Measurements from ENCODE around the gene ARAP3. TPM values are rescaled to one million over a fixed set of nuclear protein-coding genes. Genes with fewer than 3 reads are reported as not detected.

ARAP3 gene
- total and polyA plus RNA-seq, 9 of the 15 experiments (the other 6 are each of a cell fraction or from before 2014, with no cell fraction given): 0.83 to 25.7 (median 6.4) TPM

DNA sequence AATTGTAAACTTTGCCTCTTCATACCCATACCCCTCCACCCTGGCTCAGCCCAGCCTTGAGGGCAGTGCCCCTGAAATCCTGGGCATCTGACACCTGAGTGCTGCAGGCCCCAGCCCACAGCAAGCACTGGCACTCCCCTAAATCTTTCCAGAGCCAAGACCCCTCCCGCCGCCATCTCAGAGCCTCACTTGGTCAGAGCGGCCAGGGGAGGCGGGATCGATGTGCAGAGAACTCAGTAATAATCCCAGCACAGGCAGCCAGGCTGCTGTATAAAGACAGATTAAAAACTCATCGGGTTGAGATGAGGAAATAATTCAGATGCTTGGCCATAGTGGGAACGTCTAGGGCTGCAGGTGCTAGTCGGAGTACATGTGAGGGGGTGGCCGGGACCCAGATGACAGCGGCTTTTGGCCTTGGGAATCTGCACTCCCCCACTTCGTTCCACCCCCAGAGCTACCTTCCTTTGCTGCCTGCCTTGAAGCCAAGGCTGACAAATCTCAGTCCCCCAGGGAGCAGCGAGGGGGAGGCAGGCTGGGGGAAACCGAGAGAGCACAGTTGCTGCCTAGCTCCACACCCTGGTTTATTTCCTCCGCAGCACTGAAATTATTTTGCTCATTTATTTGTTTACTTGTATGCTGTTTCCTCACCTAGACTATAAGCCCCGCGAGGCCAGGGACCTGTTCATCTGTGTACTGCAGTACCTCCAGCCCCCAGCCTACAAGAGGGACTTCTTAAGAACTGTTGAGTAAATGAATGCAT is 19.5 kb upstream of the ARAP3 start:
- peaks cover 21 to 62% of the 10 kb centered on the region in 2 experiments for H3K27me3 ChIP-seq (ENCODE audit: control insufficient read depth in 2 of 2, insufficient read depth in 2 of 2, low read length in 2 of 2)
- no peaks in the 10 kb centered on the region for H3K9me3 ChIP-seq (replicated peaks; ENCODE audit: control insufficient read depth, insufficient read depth, low read depth, low read length)
- no peaks in the 10 kb centered on the region for H3K79me2 ChIP-seq (ENCODE audit: control insufficient read depth, insufficient read depth, low read length)
- POLR2A ChIA-PET: interaction anchor here (0.6 kb wide), 1 partner anchor 231 kb away, joined by 4 read pairs; no protein-coding TSS in a partner anchor
- no peaks in the 10 kb centered on the region; the same call in 1 of the 2 replicates for H4K20me1 ChIP-seq (replicated peaks; ENCODE audit: control insufficient read depth, insufficient read depth, low read length)
- no peak for FAIRE-seq
- intact Hi-C loops (cut with micrococcal nuclease) (loop anchor here (1.0 kb wide), 1 partner anchor 178 kb away; no protein-coding TSS in a partner anchor), in situ Hi-C loops (cut with MboI) (loop anchor here (10.0 kb wide), 2 partner anchors 113 to 433 kb away; no protein-coding TSS in a partner anchor)
- H2AFZ ChIP-seq (ENCODE audit: low read depth, low read length): no peak overlapping the region
- peak; percentile 16; the same call in 2 of the 3 replicates for ATAC-seq
- H3K27ac ChIP-seq (ENCODE audit: extremely low read depth, low read depth, low read length): no peak overlapping the region
- H3K4me2 ChIP-seq (ENCODE audit: insufficient read depth, low read length): no peak overlapping the region
- H3K36me3 ChIP-seq (ENCODE audit: control insufficient read depth, insufficient read depth, low read length): no peaks in the 10 kb centered on the region
- H3K4me3 ChIP-seq: no peak overlapping the region
- 18% methylated on average over 16 of the region's 16 CpGs for WGBS (ENCODE audit: insufficient coverage, low coverage, missing lambda C conversion rate)
- 0 out of 2 replicates have a peak, but pooled peaks have one; percentile 11 for TF ChIP-seq ZNF316 (IDR thresholded peaks at IDR 0.05)
- no peak for TF ChIP-seq HIVEP1 (CRISPR knock-in tag; IDR thresholded peaks at IDR 0.05)
- H3K9me1 ChIP-seq (ENCODE audit: control insufficient read depth, insufficient read depth, low read length): no peaks in the 10 kb centered on the region
- no peak overlapping the region for H3K9ac ChIP-seq (ENCODE audit: insufficient read depth in 1 of 2, low read depth in 2 of 2, low read length in 2 of 2)
- CTCF ChIA-PET (ENCODE audit: low intra/inter-chr PET ratio): interaction anchor here (1.2 to 2.6 kb wide), 4 partner anchors 112 to 442 kb away, joined by 4 to 20 read pairs (median 8); partner anchors contain the start of gene PCDH1
- no TSS peak for BruUV-seq (replicated peaks)
- peaks cover 0 to 9% of the 10 kb centered on the region in 2 experiments; a peak in 3 of 5 replicates for H3K4me1 ChIP-seq (replicated peaks in 1 of 2; ENCODE audit: control insufficient read depth in 2 of 2, insufficient read depth in 2 of 2, low read length in 2 of 2)
- no peak for DNase-seq (ENCODE audit: extremely low read depth in 1 of 4, low spot score in 3 of 4)

- no peak overlapping the region for H2AFZ ChIP-seq (ENCODE audit: low read depth, low read length)
- no peaks in the 10 kb centered on the region for H3K9me3 ChIP-seq (replicated peaks; ENCODE audit: control insufficient read depth, insufficient read depth, low read depth, low read length)
- no peaks in the 10 kb centered on the region; the same call in 1 of the 2 replicates for H4K20me1 ChIP-seq (replicated peaks; ENCODE audit: control insufficient read depth, insufficient read depth, low read length)
- no peaks in the 10 kb centered on the region for H3K36me3 ChIP-seq (ENCODE audit: control insufficient read depth, insufficient read depth, low read length)
- no peaks in the 10 kb centered on the region for H3K79me2 ChIP-seq (ENCODE audit: control insufficient read depth, insufficient read depth, low read length)
- H3K9ac ChIP-seq (ENCODE audit: insufficient read depth in 1 of 2, low read depth in 2 of 2, low read length in 2 of 2): no peak overlapping the region
- DNase-seq (ENCODE audit: extremely low read depth in 1 of 4, low spot score in 3 of 4): no peak
- peaks cover 10 to 54% of the 10 kb centered on the region in 2 experiments for H3K27me3 ChIP-seq (ENCODE audit: control insufficient read depth in 2 of 2, insufficient read depth in 2 of 2, low read length in 2 of 2)
- H3K4me1 ChIP-seq (replicated peaks in 1 of 2; ENCODE audit: control insufficient read depth in 2 of 2, insufficient read depth in 2 of 2, low read length in 2 of 2): peaks cover 10 to 15% of the 10 kb centered on the region in 2 experiments
- no peak for FAIRE-seq
- WGBS (ENCODE audit: insufficient coverage, low coverage, missing lambda C conversion rate): 6% methylated on average over 3 of the region's 3 CpGs
- no peak for ATAC-seq
- ChIA-PET POLR2A (interaction anchor here (0.7 kb wide), 1 partner anchor 34 kb away, joined by 3 read pairs; no protein-coding TSS in a partner anchor), CTCF (ENCODE audit: low intra/inter-chr PET ratio) (no interaction called here)
- BruUV-seq (replicated peaks): no TSS peak
- intact Hi-C loops (cut with micrococcal nuclease) (no loop called here), in situ Hi-C loops (cut with MboI) (loop anchor here (5.0 kb wide), 1 partner anchor 260 kb away; the partner anchor contains the start of gene PCDH12)
- no peaks in the 10 kb centered on the region for H3K9me1 ChIP-seq (ENCODE audit: control insufficient read depth, insufficient read depth, low read length)
- TF ChIP-seq TEAD2 (tag; IDR thresholded peaks at IDR 0.05) (no peak), BCOR (IDR thresholded peaks at IDR 0.05) (0 out of 2 replicates have a peak, but pooled peaks have one; percentile 14), KDM1A (IDR thresholded peaks at IDR 0.05) (peak; percentile 18 to 25; a peak in 1 of 4 replicates), CXXC5 (CRISPR knock-in tag; IDR thresholded peaks at IDR 0.05) (no peak), KDM2B (CRISPR knock-in tag; IDR thresholded peaks at IDR 0.05) (no peak), RBM25 (IDR thresholded peaks at IDR 0.05; ENCODE audit: low read depth, low read length, severe bottlenecking) (peak; percentile 75)
- no peak overlapping the region for H3K4me3 ChIP-seq
- H3K4me2 ChIP-seq (ENCODE audit: insufficient read depth, low read length): no peak overlapping the region
- H3K27ac ChIP-seq (ENCODE audit: extremely low read depth, low read depth, low read length): no peak overlapping the region
These were observed 15.6 kb upstream of the ARAP3 start for GRCh38 chr5:141697586-141697985.

All from K562 (cell line).